GM04504 (cell line): ENCODE data around the gene SERINC5.
A peak's percentile ranks its signal among the peaks of the same experiment; 100 is the strongest.

Experiments used
- DNase-seq: peaks from one replicate; pipeline ENCODE4 v3.0.0-alpha.2; 2012; ENCODE audit warnings: low read depth

Gene SERINC5

DNA sequence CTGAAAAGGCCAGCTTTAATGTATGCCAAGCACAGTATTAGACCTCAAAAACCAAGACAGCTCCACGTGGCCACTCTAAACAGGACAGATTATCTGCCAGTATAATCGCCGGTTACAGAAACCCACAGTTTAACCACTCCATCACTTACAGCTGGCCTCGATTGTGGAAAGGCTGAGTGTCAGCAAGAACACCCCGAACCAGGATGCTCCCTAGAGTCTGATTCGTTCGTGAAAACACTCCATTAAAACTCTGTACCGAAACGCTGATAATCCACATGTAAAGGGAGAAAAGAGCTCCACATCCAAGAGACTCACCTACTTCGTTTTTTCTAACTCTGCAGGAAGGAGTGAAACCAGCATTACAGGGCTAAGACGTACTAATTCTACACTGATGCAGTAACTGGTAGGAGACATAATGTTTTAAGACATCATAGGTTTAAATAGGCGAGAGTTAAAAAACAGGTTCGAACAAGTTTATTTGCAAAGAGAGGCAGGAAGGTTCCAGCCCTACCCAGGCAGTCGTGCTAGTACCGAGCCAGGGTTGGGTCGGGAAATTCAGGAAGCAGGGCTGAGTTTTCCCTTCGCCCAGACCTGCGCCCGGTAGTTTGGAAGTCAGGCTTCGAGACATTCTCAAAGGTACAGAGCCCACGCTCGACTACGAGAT is 949 bp downstream of the SERINC5 start:
- DNase-seq: no peak

DNA sequence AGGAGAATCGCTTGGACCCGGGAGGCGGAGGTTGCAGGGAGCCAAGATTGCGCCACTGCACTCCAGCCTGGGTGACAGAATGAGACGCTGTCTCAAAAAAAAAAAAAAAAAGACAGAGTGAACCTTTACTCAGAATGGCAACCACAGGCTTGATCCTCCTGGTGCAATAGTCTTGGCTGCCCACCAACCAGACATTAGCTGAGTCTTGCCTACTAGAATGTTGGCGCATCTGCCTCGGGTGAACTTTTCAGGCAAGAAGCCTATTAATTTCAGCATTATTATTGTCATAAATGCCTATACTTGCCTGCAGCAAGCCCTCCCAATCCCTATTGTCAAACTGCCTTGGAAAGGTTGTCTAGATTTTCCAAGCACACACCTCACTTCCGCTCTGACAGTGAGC is 4.2 kb downstream of the SERINC5 start:
- DNase-seq: no peak

DNA sequence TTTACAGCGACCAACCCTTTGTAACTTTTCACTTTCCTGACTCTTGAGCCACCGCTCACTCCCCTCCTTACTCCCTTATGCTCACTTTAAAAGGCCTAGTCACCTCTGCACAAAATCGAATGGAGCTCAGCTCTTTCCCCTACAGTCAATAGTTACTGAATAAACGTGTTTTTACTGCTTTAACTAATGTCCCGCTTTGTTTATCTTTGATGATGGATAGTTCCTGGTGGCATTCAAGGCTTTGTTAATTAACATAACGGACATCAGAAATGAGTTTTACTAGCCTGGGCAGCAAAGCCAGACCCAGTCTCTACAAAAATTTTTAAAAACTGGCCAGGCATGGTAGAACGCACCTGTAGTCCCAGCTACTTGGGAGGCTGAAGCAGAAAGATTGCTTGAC is 5.0 kb downstream of the SERINC5 start:
- no peak for DNase-seq

- DNase-seq: no peak
Observed at GRCh38 chr5:80249901-80250300, 5.9 kb downstream of the SERINC5 start.

DNA sequence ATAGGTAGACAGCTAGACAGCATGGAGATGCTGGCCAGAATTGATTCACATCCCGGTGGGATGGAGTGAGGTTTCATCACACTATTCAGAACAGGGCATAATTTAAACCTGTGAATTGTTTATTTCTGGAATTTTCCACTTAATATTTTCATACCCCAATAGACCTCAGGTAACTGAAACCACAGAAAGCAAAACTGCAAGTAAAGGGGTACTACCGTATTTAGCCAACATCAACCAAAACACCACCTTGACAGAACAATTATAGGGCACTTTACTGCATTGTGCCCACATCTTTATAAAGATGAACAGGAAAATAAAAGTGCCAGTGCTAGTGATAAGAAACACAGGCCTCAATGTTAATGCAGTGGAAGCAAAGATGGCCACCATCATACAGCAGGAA is 7.5 kb downstream of the SERINC5 start:
- no peak for DNase-seq

DNA sequence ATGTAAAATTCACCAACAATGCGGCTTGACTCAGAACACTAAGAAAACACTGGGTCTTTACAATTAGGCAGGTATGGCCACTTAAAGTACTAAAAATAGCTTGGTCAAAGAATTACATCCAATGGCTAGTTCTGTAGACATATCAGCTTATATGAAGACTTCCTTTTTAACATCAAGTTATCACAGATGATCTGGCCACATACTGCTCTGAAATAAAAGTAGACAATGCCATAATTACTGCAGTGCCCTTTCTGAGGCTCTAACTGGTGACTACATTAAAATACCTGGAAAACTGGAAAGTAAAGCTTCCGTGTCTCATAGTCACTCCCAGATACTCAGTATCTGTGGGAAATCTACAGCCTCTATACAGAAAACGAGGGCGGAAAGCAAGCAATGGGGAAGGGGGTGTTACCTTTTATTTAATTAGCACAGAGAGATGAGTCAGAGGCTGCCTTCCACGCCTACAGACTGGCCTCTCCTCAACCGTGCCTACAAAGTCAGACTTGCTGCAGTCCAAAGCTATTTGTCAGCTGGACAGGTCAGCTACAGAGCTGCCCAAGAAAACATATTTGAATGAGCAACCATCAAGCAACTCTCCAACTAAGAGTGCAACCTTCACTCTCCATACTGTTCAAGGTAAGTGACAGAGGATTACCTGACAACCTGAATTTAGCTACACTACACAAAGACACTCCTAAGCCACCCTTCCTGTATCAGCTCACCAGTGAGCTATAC is 8.7 kb downstream of the SERINC5 start:
- DNase-seq: peak; percentile 80

DNA sequence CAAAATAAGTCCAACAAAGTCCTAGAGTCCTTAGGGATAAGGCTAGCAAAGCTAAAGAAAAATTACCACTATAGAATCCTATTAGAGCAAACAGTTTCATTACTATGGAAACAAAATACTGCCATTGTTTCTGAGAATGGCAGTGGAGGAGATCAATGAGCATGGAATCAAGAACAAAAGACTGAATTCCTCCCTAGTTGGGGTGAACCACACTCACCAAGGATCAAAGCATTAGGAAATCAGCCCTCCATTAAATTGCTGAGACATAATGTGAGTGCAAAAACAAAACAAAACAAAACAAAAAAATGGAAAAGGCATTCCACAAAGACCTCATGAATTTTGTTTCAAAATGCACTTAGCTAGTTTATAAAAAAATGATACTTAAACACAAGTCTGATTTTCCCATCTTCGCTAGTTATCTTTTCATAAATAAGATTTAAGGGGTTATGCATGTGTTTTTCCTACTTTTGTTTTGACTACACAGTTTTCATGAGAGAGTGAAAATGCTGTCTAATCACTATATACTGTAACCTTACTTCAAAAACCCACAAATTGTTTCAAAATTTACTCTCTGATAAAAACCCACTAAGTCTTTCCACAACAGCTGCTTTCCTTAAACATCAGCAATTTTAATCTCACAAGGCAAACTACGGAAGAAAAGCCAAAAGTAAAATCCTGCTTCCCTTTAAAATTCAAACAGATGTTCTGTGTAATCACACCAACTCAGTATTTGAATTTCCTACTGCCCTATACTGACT is 9.7 kb downstream of the SERINC5 start:
- no peak for DNase-seq

GRCh38 chr5:80243567-80243966 is 12.3 kb downstream of the SERINC5 start:
- no peak for DNase-seq

- DNase-seq: no peak
Observed at GRCh38 chr5:80242849-80243248, 13.0 kb downstream of the SERINC5 start.

DNA sequence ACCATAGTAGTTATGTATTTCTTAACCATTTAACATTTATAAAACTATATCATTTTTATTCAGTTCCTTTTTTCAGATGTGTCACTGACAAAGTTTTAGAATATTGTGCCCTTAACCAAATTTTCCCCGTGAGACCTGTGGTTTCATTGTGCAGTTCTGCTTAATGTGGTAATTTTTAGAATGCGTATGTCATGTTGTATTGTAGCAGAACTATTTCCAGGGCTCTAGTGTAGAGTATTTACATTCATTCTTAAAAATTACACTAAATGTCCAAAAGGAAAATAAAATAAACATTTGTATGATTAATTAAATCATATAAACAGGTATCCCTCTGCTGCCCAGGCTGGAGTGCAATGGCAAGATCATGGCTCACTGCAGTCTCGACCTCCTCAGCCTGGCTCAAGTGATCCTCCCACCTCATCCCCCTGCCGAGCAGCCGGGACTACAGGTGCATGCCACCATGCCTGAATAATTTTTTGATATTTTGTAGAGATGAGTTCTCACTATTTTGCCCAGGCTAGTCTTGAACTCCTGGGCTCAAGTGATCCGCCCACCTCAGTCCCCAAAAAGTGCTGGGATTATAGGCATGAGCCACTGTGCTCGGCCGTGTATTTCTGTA is 15.4 kb downstream of the SERINC5 start:
- no peak for DNase-seq

DNA sequence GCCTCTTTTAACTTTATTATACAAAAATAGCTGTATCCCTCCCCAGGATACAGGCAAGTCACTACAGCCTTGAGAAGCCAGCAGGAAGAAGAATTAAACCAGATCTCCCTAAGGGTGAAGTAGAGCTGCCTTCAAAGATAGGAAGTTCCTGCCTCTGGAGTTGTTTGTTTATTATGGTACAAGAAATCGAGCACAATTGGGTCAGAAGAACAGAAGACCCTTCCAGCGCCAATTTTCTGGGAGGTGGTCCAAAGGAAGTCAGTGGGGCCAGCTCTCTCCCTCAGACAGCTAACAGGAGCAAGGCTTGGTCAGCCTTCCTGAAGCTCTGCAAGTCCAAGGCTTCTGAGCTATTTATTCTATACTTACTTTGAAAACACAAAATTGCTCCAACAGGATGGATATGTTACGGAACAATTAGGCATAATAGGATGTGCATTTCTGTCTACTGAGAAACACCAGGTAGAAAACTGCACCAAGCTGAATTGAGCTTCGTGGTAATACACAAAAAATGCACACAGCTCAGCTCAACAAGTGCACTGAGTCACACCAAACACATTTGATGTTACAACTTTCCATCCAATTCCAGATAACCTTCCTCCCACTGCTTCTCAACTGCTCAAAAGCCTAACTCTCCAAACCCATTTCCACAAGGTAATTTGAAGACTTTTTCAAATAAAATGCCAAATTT is 16.0 kb downstream of the SERINC5 start:
- DNase-seq: no peak

DNA sequence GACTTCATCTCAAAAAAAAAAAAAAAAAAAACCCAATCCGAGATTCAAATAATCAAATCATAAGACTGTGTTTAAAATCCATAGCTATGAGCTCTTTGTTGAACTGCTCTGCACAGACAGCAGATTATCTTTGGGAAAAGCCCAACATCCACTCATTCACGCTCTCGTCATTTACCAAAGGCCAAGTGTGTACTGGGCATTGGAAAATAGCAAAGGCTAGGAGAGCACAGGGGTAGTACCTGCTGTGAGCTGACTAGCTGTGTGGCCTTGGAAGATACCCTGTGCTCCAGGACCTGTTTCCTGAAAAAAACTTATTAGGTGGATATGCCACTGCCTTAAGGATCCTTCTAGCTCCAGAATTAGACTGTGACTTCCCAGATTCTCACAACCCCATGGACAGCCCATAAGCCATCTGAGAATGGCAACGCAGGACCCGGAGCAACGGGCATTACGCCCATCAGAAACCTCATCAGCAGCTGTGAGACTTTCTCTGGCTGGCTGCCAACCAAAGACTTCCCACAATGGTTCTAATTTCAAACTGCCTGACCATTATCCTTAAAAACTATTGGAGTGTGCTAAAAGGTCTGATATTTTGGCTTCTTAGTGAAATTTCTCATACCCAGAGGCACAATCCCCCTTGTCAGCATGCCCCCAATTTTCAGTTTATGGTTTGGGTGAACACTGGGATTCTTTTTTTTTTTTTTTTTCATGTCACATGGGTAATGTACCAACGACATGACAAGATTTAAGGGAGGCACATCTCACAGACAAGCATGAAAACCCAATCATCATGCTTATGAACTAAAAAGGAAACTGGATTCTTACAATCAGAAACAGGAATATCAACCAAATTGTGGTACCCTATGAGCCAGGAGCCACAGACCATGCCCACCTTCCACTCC is 16.8 kb downstream of the SERINC5 start:
- no peak for DNase-seq

DNA sequence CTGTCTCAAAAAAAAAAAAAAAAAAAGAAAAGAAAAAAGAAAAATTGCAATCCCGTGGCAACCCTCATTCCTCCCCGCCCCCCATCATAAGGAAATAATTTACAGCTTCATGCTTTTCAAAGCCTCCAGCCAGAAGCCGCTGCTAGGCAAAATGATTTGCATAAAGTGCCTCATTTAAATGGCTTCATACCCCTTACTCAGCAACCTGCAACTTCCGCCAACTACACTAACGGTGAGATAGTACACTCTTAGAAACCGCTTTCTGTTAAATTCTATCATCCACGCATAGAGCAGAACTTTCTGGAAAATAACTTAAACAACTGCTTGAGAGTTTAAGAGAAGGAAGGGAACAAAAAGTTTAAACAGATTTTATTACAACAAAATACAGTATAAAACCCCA is 17.8 kb downstream of the SERINC5 start:
- no peak for DNase-seq

- DNase-seq: no peak
Observed at GRCh38 chr5:80237243-80237642, 18.6 kb downstream of the SERINC5 start.

DNA sequence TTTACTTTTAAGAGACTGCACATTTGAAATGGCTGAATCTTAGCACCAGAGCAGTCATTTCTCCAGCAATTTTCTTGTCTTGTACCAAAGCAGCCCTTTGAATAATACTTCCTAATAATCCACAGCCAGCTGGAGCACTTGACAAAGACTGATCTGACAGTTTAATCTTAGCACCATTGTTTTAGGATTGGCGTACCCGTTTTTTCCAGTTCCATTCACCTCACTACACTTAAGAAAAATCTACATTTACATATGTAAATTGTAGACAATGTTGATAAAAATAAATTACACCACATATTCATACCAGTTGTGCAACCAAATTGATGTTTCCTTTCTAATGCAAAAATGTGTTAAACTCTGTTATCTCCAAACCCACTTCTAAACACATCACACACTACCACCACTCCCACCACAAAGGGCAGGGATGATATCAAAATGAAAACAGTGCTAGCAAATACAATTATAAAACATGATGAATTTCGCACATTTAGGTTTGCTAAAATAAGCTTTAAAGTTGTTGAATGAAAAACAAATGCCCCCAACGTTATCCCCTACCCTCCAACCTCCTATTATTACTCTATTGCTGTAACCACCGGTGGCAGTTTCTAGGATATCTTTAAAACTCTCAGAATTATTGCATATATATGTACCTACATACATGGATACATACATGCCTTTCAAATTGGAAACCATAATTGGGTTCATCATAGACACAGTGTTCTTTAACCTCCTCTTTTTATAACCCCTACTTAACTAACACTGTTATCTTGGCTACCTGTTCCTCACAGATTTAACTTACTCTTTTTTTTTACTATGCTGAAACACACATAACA is 21.5 kb downstream of the SERINC5 start:
- DNase-seq: no peak

- DNase-seq: no peak
Observed at GRCh38 chr5:80231693-80232092, 24.2 kb downstream of the SERINC5 start.

DNA sequence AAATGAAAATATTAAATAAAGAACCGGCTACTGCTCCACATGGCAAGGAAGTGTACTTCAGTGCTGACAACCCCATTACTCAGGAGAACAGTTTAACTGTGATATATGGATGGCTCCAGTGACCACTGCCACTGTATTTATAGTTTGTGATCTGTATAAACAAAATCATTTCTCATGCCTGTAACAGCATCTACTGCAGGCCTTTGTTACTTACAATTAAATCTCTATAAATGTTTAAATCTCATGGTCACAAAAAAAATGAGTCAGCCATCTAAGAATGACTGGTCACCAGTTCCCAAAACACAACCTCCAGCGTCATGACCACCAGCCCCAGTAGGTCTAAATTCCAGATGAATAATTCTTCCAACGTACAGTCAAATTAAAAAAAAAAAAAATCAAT is 24.6 kb downstream of the SERINC5 start:
- no peak for DNase-seq

GRCh38 chr5:80230269-80230992 is 25.4 kb downstream of the SERINC5 start:
- DNase-seq: no peak

DNA sequence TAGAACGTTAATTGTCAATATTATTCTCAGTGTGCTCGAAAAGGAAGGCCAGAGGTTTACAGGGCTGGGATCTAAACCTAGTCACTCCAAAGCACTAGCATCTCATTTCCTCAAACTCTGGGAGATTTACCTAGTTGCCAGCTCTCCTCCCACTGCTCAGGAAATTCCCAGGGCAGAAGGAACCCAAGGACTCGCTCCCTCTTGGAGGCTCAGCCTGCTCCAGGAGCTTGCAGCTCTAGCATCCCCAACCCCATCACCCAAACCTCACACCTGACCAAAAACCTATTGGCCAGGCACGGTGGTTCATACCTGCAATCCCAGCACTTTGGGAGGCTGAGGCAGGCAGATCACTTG is 26.0 kb downstream of the SERINC5 start:
- DNase-seq: no peak
